Sigmoid colon (tissue), 4 donors: ENCODE measurements around the gene ANXA2.

Experiments
- CTCF ChIP-seq, 4 experiments: fragments of 450-650 bp in 3 of 4; fragments of 200-600 bp in 1 of 4; IDR thresholded peaks; one replicate each; pipeline ENCODE4 v1.5.1; 2016 to 2019; ENCODE audit warnings: antibody characterized with exemption in 4 of 4, mild to moderate bottlenecking in 3 of 4, moderate library complexity in 2 of 4
- EP300 ChIP-seq, 4 donors: sonication (generic); formaldehyde crosslinking; IDR thresholded peaks; one replicate each; pipeline ENCODE4 v1.6.1; 2017; ENCODE audit warnings: antibody characterized with exemption in 4 of 4
- POLR2A ChIP-seq, 2 donors: fragments of 450-650 bp; IDR thresholded peaks; one replicate each; pipeline ENCODE4 v1.6.1; 2016; ENCODE audit warnings: antibody characterized with exemption in 2 of 2, mild to moderate bottlenecking in 2 of 2, moderate library complexity in 2 of 2
- POLR2AphosphoS5 ChIP-seq, 4 donors: sonication (generic); formaldehyde crosslinking; IDR thresholded peaks; one replicate each; pipeline ENCODE4 v1.6.1; 2017; ENCODE audit warnings: antibody characterized with exemption in 4 of 4

GRCh38 chr15:60420203-60420716, 22.5 kb upstream of the ANXA2 start:
- TF ChIP-seq EP300 (IDR thresholded peaks at IDR 0.05) (no peak), POLR2AphosphoS5 (IDR thresholded peaks at IDR 0.05) (no peak), CTCF (IDR thresholded peaks at IDR 0.05) (no peak), POLR2A (IDR thresholded peaks at IDR 0.05) (no peak)
